HEK293 (cell line): ENCODE measurements around the gene ABI3BP.

Source experiments
- CTCF ChIA-PET: fragments of 350-600 bp; formaldehyde crosslinking; extraction: SDS; loops from one replicate; lab custom pipeline; 2021; ENCODE audit warnings: antibody characterized with exemption; lab: Yijun Ruan, JAX
- POLR2A ChIA-PET: fragments of 300-600 bp; formaldehyde crosslinking; extraction: SDS; loops from one replicate; lab custom pipeline; 2020; ENCODE audit warnings: antibody characterized with exemption, inconsistent platforms; lab: Yijun Ruan, JAX
- H3K27ac ChIP-seq: fragments of 200-500 bp; sonication (Bioruptor generic); 2 replicates; pipeline ENCODE4 v1.5.1; 2014; ENCODE audit warnings: low read depth, low read length, control low read depth, inconsistent platforms; ENCODE audit errors: extremely low read depth
- H3K36me3 ChIP-seq, 2 experiments: fragments of 200-500 bp in 1 of 2; sonication (Bioruptor generic) in 1 of 2; 1 replicate in 1 of 2; 2 replicates in 1 of 2; pipeline ENCODE4 v1.5.1; 2014 to 2017; ENCODE audit warnings: inconsistent platforms in 2 of 2, low read length in 2 of 2; ENCODE audit not compliant: control insufficient read depth in 2 of 2, insufficient read depth in 1 of 2
- H3K4me1 ChIP-seq: fragments of 200-500 bp; sonication (Bioruptor generic); 2 replicates; pipeline ENCODE4 v1.5.1; 2014; ENCODE audit warnings: mild to moderate bottlenecking, low read length, inconsistent platforms; ENCODE audit not compliant: control insufficient read depth, insufficient read depth
- H3K4me3 ChIP-seq: 2 replicates; pipeline ENCODE4 v1.5.1; 2011; ENCODE audit warnings: low read depth, mild to moderate bottlenecking, control low read depth, low read length, moderate library complexity
- H3K9me3 ChIP-seq: fragments of 200-500 bp; sonication (Bioruptor generic); 2 replicates; pipeline ENCODE4 v1.5.1; 2014; ENCODE audit warnings: low read depth, low read length, inconsistent platforms; ENCODE audit not compliant: control insufficient read depth, insufficient read depth
- BCL11A ChIP-seq: fragments of 450-650 bp; formaldehyde crosslinking; IDR thresholded peaks from 2 replicates; pipeline ENCODE4 v1.5.1; 2016; ENCODE audit warnings: low read depth, missing biosample characterization, missing genetic modification characterization
- FEZF1 ChIP-seq: fragments of 450-650 bp; formaldehyde crosslinking; IDR thresholded peaks from 2 replicates; pipeline ENCODE4 v1.5.1; 2016; ENCODE audit warnings: missing biosample characterization, missing genetic modification characterization
- HOXA7 ChIP-seq: sonication (generic); formaldehyde crosslinking; IDR thresholded peaks from 2 replicates; pipeline ENCODE4 v1.8.1; 2022; ENCODE audit warnings: missing genetic modification reagents, borderline replicate concordance
- HOXC10 ChIP-seq: sonication (generic); formaldehyde crosslinking; IDR thresholded peaks from 2 replicates; pipeline ENCODE4 v1.8.1; 2023; ENCODE audit warnings: mild to moderate bottlenecking, missing genetic modification reagents
- PRDM1 ChIP-seq: fragments of 450-650 bp; formaldehyde crosslinking; IDR thresholded peaks from 2 replicates; pipeline ENCODE4; 2016; ENCODE audit warnings: missing biosample characterization, missing genetic modification characterization
- SETDB1 ChIP-seq: IDR thresholded peaks from one replicate; pipeline ENCODE4 v1.6.1; 2017; ENCODE audit warnings: mild to moderate bottlenecking, low read length, moderate library complexity, mixed read lengths; ENCODE audit not compliant: insufficient read length
- SP2 ChIP-seq: fragments of 450-650 bp; formaldehyde crosslinking; IDR thresholded peaks from 2 replicates; pipeline ENCODE4 v1.5.1; 2016; ENCODE audit warnings: missing biosample characterization, missing genetic modification characterization
- TRIM28 ChIP-seq: IDR thresholded peaks from 2 replicates; pipeline ENCODE4 v1.6.1; 2011; ENCODE audit warnings: low read length, control low read depth, borderline replicate concordance
- ZBTB11 ChIP-seq: fragments of 450-650 bp; formaldehyde crosslinking; conservative IDR thresholded peaks from 2 replicates; pipeline ENCODE4 v1.5.1; 2016; ENCODE audit warnings: low read depth, missing biosample characterization, missing genetic modification characterization
- ZBTB17 ChIP-seq: fragments of 450-650 bp; formaldehyde crosslinking; IDR thresholded peaks from 2 replicates; pipeline ENCODE4 v1.5.1; 2016; ENCODE audit warnings: missing biosample characterization, missing genetic modification characterization
- ZFHX2 ChIP-seq: fragments of 450-650 bp; formaldehyde crosslinking; conservative IDR thresholded peaks from 2 replicates; pipeline ENCODE4 v1.5.1; 2016; ENCODE audit warnings: missing biosample characterization, missing genetic modification characterization
- ZNF114 ChIP-seq: fragments of 450-650 bp; formaldehyde crosslinking; IDR thresholded peaks from 2 replicates; pipeline ENCODE4 v1.5.0; 2017; ENCODE audit warnings: missing biosample characterization, missing genetic modification characterization
- ZNF121 ChIP-seq: fragments of 450-650 bp; formaldehyde crosslinking; IDR thresholded peaks from 2 replicates; pipeline ENCODE4 v1.5.1; 2016; ENCODE audit warnings: missing biosample characterization, missing genetic modification characterization
- ZNF2 ChIP-seq: fragments of 450-650 bp; formaldehyde crosslinking; IDR thresholded peaks from 2 replicates; pipeline ENCODE4 v1.5.1; 2016; ENCODE audit warnings: missing biosample characterization, missing genetic modification characterization
- ZNF221 ChIP-seq: fragments of 450-650 bp; formaldehyde crosslinking; IDR thresholded peaks from 2 replicates; pipeline ENCODE4 v1.5.1; 2017; ENCODE audit warnings: missing biosample characterization, missing genetic modification characterization, borderline replicate concordance
- ZNF223 ChIP-seq: fragments of 450-650 bp; formaldehyde crosslinking; IDR thresholded peaks from 2 replicates; pipeline ENCODE4 v1.5.1; 2016; ENCODE audit warnings: missing biosample characterization, missing genetic modification characterization
- ZNF292 ChIP-seq: fragments of 450-650 bp; formaldehyde crosslinking; IDR thresholded peaks from 2 replicates; pipeline ENCODE4 v1.5.1; 2016; ENCODE audit warnings: low read depth, missing biosample characterization, missing genetic modification characterization, borderline replicate concordance
- ZNF311 ChIP-seq: fragments of 450-650 bp; formaldehyde crosslinking; IDR thresholded peaks from 2 replicates; pipeline ENCODE4 v1.5.1; 2017; ENCODE audit warnings: missing biosample characterization, missing genetic modification characterization, borderline replicate concordance
- ZNF366 ChIP-seq: fragments of 450-650 bp; formaldehyde crosslinking; conservative IDR thresholded peaks from 2 replicates; pipeline ENCODE4 v1.5.1; 2016; ENCODE audit warnings: missing biosample characterization, missing genetic modification characterization
- ZNF423 ChIP-seq: fragments of 450-650 bp; formaldehyde crosslinking; IDR thresholded peaks from 2 replicates; pipeline ENCODE4 v1.5.1; 2016; ENCODE audit warnings: missing biosample characterization, missing genetic modification characterization
- ZNF48 ChIP-seq: fragments of 450-650 bp; formaldehyde crosslinking; IDR thresholded peaks from 2 replicates; pipeline ENCODE4 v1.5.1; 2016; ENCODE audit warnings: missing biosample characterization, missing genetic modification characterization
- ZNF785 ChIP-seq: fragments of 450-650 bp; formaldehyde crosslinking; IDR thresholded peaks from 2 replicates; pipeline ENCODE4 v1.5.1; 2016; ENCODE audit warnings: missing biosample characterization, missing genetic modification characterization
- TF ChIP-seq, protein P1 (sequence below): fragments of 450-650 bp; formaldehyde crosslinking; IDR thresholded peaks from 2 replicates; pipeline ENCODE4; 2016; ENCODE audit warnings: missing biosample characterization, missing genetic modification characterization
- TF ChIP-seq, protein P2 (sequence below): fragments of 450-650 bp; formaldehyde crosslinking; IDR thresholded peaks from 2 replicates; pipeline ENCODE4 v1.5.1; 2016; ENCODE audit warnings: missing biosample characterization, missing genetic modification characterization, low read depth
- TF ChIP-seq, protein P3 (sequence below): fragments of 450-650 bp; formaldehyde crosslinking; IDR thresholded peaks from 2 replicates; pipeline ENCODE4 v1.5.1; 2017; ENCODE audit warnings: missing biosample characterization, missing genetic modification characterization

The ABI3BP gene

DNA sequence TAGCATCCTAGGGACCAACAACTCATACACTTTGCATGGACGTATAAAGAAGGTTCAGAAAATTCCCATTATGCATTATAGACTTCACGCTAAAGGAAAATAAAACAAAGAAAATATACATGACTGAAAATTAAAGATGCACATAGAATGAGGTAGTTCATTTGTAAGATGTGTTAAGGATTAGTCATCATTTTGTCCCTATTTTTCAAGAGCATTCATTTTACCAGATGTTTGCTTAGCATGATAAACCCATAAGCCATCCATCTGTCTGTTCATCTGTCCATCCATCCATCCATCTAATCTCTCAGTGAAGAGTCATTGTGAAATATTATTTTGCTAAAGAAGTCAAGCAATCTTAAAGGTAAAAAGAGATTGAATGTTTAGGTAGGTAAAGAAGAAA lies 203.6 kb downstream of the ABI3BP start (continued):
- TF ChIP-seq FEZF1 (tag by site-specific recombination) (no peak), ZNF114 (tag by site-specific recombination) (no peak), SETDB1 (no peak)
- TF ChIP-seq, protein P1, sequence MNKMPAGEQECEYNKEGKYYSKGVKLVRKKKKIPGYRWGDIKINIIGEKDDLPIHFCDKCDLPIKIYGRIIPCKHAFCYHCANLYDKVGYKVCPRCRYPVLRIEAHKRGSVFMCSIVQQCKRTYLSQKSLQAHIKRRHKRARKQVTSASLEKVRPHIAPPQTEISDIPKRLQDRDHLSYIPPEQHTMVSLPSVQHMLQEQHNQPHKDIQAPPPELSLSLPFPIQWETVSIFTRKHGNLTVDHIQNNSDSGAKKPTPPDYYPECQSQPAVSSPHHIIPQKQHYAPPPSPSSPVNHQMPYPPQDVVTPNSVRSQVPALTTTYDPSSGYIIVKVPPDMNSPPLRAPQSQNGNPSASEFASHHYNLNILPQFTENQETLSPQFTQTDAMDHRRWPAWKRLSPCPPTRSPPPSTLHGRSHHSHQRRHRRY (tag by site-specific recombination) = no peak

DNA sequence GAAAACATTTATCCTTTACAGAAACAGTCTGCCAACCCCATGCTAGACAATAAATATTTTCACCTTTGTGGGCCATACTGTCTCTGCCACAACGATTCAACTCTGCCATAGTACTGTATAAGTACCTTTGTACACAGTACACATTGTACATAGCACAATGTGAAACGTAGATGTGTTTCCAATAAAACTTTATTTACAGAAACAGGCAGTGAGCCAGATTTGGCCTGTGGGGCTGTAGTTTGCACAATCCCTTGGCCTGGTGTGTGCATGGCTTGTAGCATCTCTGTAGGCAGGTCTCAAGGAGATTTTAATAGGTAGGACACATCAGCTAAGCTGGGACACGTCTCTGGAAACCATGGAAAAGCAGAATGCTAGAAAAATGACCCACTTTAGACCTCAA lies 209.6 kb downstream of the ABI3BP start:
- no peak overlapping the region for H3K27ac ChIP-seq
- no peak overlapping the region for H3K4me3 ChIP-seq
- ChIA-PET CTCF (interaction anchor here (0.7 kb wide), 1 partner anchor 285 kb away, joined by 6 read pairs; no protein-coding TSS in a partner anchor), POLR2A (no interaction called here)
- no peaks in the 10 kb centered on the region for H3K36me3 ChIP-seq
- no peaks in the 10 kb centered on the region for H3K4me1 ChIP-seq
- TF ChIP-seq, protein P2, sequence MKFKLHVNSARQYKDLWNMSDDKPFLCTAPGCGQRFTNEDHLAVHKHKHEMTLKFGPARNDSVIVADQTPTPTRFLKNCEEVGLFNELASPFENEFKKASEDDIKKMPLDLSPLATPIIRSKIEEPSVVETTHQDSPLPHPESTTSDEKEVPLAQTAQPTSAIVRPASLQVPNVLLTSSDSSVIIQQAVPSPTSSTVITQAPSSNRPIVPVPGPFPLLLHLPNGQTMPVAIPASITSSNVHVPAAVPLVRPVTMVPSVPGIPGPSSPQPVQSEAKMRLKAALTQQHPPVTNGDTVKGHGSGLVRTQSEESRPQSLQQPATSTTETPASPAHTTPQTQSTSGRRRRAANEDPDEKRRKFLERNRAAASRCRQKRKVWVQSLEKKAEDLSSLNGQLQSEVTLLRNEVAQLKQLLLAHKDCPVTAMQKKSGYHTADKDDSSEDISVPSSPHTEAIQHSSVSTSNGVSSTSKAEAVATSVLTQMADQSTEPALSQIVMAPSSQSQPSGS = no peak
- TF ChIP-seq ZFHX2 (no peak), ZNF2 (no peak), ZNF221 (tag by site-specific recombination) (no peak), ZBTB11 (tag by site-specific recombination) (no peak), BCL11A (tag by site-specific recombination) (no peak)
- H3K9me3 ChIP-seq = no peaks in the 10 kb centered on the region

DNA sequence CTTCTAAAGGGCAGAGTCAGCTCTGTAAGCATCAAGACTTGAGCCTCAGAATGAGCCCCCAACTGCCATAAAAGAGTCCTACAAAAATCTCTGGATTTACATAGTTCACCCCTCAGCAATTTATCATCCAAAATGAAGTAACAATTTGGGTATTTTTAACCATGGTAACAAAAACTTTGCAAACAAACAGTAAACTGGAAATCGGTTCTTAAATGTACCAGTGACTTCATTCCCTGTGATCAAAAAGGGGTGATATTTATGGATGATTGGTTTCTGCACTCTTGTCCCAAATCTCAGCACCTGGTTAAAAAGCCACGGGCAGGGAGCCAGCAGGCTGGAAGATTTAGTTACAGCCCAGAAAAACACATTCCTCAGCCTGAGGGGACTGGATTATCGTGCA lies 210.3 kb downstream of the ABI3BP start:
- no peaks in the 10 kb centered on the region for H3K9me3 ChIP-seq
- no peak overlapping the region for H3K27ac ChIP-seq
- TF ChIP-seq ZNF366 (tag by site-specific recombination) (no peak), TRIM28 (no peak), HOXA7 (no peak), ZNF292 (tag by site-specific recombination) (no peak), ZNF423 (tag by site-specific recombination) (no peak), ZNF48 (tag by site-specific recombination) (no peak), ZNF121 (tag by site-specific recombination) (no peak), SP2 (tag by site-specific recombination) (no peak), ZNF785 (tag by site-specific recombination) (no peak), HOXC10 (CRISPR knock-in tag) (no peak), ZBTB17 (tag by site-specific recombination) (no peak), ZNF311 (tag by site-specific recombination) (no peak), PRDM1 (tag by site-specific recombination) (no peak), ZNF223 (no peak)
- TF ChIP-seq, protein P3, sequence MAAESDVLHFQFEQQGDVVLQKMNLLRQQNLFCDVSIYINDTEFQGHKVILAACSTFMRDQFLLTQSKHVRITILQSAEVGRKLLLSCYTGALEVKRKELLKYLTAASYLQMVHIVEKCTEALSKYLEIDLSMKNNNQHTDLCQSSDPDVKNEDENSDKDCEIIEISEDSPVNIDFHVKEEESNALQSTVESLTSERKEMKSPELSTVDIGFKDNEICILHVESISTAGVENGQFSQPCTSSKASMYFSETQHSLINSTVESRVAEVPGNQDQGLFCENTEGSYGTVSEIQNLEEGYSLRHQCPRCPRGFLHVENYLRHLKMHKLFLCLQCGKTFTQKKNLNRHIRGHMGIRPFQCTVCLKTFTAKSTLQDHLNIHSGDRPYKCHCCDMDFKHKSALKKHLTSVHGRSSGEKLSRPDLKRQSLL (tag by site-specific recombination) = no peak
- POLR2A ChIA-PET = no interaction called here
- H3K36me3 ChIP-seq = no peaks in the 10 kb centered on the region
- H3K4me3 ChIP-seq = no peak overlapping the region
- no peaks in the 10 kb centered on the region for H3K4me1 ChIP-seq
- CTCF ChIA-PET = no interaction called here
